Measurements from ENCODE around the gene ZBTB49. TPM values are rescaled to one million over a fixed set of nuclear protein-coding genes. Genes with fewer than 3 reads are reported as not detected.

The ZBTB49 gene
- total and polyA plus RNA-seq, 2 of the 13 experiments (the other 11 are each of a cell fraction or from before 2014, with no cell fraction given) = 3.3 to 4.3 TPM

DNA sequence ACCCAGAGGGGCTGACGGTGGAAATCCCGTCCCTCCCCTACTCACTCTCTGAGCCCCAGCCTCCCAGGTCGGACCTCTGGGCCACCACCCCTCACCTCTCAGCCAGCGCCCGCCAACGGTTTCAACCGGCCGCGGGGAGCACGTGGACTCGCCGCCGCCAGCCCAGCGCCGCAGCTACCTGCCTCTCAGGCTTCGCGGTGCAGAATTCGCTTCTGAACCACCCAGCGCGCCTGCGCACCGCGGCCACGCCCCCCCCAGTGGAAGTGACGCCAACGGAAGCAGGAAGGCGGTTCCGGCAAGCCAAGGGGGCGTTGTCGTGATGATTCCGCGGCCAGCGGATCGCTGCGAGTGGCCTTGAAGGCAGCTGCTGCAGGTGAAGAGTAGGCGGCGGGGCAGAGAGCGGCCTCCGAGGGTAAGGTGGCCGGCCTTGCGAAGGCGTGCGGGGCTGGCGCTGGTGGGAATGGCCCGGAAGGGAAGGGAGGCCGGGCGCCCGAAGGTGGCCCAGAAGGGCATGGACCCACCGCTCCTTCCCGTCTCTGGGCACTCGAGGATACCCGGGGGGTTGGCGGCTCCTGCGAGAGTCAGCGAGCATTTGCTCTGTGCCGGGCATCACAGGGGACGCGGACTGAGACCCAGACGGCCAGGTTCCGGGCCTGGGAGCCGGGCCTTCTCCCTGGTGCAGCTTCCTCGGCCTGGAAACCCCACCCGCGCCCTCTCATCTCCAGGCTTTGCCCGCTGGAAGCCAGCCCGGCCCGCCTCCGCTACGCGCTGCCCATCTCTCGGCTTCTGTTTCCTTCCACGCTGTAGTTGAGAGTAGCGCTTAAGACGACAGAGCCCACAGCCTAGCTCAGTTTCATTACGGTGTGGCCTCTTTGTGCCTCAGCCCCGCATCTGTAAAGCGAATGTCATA lies at the start of gene ZBTB49, which contains the start of gene LYAR (continued):
- TF ChIP-seq, protein P1, sequence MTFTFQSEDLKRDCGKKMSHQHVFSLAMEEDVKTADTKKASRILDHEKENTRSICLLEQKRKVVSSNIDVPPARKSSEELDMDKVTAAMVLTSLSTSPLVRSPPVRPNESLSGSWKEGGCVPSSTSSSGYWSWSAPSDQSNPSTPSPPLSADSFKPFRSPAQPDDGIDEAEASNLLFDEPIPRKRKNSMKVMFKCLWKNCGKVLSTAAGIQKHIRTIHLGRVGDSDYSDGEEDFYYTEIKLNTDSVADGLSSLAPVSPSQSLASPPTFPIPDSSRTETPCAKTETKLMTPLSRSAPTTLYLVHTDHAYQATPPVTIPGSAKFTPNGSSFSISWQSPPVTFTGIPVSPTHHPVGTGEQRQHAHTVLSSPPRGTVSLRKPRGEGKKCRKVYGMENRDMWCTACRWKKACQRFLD (CRISPR knock-in tag; IDR thresholded peaks at IDR 0.05; ENCODE audit: borderline replicate concordance) = no peak
- TF ChIP-seq JARID2 (CRISPR knock-in tag; IDR thresholded peaks at IDR 0.05; ENCODE audit: insufficient replicate concordance) (no peak), PPARG (CRISPR knock-in tag; conservative IDR thresholded peaks at IDR 0.05) (no peak), NFYB (CRISPR knock-in tag; IDR thresholded peaks at IDR 0.05) (peak; percentile 23; the same call in 1 of the 2 replicates), GFI1 (CRISPR knock-in tag; IDR thresholded peaks at IDR 0.05; ENCODE audit: borderline replicate concordance) (no peak), ZNF367 (CRISPR knock-in tag; IDR thresholded peaks at IDR 0.05; ENCODE audit: borderline replicate concordance) (peak; percentile 42; the same call in 1 of the 2 replicates), SRY (CRISPR knock-in tag; IDR thresholded peaks at IDR 0.05) (peak; percentile 87; the same call in 1 of the 2 replicates)
- TF ChIP-seq, protein P2, sequence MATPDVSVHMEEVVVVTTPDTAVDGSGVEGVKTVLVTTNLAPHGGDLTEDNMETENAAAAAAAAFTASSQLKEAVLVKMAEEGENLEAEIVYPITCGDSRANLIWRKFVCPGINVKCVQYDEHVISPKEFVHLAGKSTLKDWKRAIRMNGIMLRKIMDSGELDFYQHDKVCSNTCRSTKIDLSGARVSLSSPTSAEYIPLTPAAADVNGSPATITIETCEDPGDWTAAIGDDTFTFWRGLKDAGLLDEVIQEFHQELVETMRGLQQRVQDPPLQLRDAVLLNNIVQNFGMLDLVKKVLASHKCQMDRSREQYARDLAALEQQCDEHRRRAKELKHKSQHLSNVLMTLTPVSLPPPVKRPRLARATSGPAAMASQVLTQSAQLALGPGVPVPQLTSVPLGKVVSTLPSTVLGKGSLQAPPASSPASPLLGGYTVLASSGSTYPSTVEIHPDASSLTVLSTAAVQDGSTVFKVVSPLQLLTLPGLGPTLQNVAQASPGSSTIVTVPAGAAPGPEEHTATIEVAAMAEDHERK (CRISPR knock-in tag; IDR thresholded peaks at IDR 0.05; ENCODE audit: low read depth) = no peak
- TF ChIP-seq, protein P3, sequence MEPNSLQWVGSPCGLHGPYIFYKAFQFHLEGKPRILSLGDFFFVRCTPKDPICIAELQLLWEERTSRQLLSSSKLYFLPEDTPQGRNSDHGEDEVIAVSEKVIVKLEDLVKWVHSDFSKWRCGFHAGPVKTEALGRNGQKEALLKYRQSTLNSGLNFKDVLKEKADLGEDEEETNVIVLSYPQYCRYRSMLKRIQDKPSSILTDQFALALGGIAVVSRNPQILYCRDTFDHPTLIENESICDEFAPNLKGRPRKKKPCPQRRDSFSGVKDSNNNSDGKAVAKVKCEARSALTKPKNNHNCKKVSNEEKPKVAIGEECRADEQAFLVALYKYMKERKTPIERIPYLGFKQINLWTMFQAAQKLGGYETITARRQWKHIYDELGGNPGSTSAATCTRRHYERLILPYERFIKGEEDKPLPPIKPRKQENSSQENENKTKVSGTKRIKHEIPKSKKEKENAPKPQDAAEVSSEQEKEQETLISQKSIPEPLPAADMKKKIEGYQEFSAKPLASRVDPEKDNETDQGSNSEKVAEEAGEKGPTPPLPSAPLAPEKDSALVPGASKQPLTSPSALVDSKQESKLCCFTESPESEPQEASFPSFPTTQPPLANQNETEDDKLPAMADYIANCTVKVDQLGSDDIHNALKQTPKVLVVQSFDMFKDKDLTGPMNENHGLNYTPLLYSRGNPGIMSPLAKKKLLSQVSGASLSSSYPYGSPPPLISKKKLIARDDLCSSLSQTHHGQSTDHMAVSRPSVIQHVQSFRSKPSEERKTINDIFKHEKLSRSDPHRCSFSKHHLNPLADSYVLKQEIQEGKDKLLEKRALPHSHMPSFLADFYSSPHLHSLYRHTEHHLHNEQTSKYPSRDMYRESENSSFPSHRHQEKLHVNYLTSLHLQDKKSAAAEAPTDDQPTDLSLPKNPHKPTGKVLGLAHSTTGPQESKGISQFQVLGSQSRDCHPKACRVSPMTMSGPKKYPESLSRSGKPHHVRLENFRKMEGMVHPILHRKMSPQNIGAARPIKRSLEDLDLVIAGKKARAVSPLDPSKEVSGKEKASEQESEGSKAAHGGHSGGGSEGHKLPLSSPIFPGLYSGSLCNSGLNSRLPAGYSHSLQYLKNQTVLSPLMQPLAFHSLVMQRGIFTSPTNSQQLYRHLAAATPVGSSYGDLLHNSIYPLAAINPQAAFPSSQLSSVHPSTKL (CRISPR knock-in tag; IDR thresholded peaks at IDR 0.05) = peak; percentile 49; the same call in 1 of the 2 replicates
- TF ChIP-seq, protein P4, sequence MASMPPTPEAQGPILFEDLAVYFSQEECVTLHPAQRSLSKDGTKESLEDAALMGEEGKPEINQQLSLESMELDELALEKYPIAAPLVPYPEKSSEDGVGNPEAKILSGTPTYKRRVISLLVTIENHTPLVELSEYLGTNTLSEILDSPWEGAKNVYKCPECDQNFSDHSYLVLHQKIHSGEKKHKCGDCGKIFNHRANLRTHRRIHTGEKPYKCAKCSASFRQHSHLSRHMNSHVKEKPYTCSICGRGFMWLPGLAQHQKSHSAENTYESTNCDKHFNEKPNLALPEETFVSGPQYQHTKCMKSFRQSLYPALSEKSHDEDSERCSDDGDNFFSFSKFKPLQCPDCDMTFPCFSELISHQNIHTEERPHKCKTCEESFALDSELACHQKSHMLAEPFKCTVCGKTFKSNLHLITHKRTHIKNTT (CRISPR knock-in tag; IDR thresholded peaks at IDR 0.05) = no peak
- TF ChIP-seq, protein P5, sequence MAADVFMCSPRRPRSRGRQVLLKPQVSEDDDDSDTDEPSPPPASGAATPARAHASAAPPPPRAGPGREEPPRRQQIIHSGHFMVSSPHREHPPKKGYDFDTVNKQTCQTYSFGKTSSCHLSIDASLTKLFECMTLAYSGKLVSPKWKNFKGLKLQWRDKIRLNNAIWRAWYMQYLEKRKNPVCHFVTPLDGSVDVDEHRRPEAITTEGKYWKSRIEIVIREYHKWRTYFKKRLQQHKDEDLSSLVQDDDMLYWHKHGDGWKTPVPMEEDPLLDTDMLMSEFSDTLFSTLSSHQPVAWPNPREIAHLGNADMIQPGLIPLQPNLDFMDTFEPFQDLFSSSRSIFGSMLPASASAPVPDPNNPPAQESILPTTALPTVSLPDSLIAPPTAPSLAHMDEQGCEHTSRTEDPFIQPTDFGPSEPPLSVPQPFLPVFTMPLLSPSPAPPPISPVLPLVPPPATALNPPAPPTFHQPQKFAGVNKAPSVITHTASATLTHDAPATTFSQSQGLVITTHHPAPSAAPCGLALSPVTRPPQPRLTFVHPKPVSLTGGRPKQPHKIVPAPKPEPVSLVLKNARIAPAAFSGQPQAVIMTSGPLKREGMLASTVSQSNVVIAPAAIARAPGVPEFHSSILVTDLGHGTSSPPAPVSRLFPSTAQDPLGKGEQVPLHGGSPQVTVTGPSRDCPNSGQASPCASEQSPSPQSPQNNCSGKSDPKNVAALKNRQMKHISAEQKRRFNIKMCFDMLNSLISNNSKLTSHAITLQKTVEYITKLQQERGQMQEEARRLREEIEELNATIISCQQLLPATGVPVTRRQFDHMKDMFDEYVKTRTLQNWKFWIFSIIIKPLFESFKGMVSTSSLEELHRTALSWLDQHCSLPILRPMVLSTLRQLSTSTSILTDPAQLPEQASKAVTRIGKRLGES (CRISPR knock-in tag; IDR thresholded peaks at IDR 0.05; ENCODE audit: borderline replicate concordance) = no peak
- TF ChIP-seq, protein P6, sequence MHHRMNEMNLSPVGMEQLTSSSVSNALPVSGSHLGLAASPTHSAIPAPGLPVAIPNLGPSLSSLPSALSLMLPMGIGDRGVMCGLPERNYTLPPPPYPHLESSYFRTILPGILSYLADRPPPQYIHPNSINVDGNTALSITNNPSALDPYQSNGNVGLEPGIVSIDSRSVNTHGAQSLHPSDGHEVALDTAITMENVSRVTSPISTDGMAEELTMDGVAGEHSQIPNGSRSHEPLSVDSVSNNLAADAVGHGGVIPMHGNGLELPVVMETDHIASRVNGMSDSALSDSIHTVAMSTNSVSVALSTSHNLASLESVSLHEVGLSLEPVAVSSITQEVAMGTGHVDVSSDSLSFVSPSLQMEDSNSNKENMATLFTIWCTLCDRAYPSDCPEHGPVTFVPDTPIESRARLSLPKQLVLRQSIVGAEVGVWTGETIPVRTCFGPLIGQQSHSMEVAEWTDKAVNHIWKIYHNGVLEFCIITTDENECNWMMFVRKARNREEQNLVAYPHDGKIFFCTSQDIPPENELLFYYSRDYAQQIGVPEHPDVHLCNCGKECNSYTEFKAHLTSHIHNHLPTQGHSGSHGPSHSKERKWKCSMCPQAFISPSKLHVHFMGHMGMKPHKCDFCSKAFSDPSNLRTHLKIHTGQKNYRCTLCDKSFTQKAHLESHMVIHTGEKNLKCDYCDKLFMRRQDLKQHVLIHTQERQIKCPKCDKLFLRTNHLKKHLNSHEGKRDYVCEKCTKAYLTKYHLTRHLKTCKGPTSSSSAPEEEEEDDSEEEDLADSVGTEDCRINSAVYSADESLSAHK (CRISPR knock-in tag; IDR thresholded peaks at IDR 0.05; ENCODE audit: borderline replicate concordance) = no peak
